Jurkat, Clone E6-1 (cell line): ENCODE results near the gene FHOD3.

ENCODE experiments used
- DNase-seq: peaks from one replicate; pipeline ENCODE4 v3.0.0-alpha.2; 2011; ENCODE audit warnings: low read depth, low spot score
- H3K4me3 ChIP-seq: 2 replicates; pipeline ENCODE4 v1.5.1; 2011; ENCODE audit warnings: mild to moderate bottlenecking, low read length, control low read depth, moderate library complexity

FHOD3 gene

DNA sequence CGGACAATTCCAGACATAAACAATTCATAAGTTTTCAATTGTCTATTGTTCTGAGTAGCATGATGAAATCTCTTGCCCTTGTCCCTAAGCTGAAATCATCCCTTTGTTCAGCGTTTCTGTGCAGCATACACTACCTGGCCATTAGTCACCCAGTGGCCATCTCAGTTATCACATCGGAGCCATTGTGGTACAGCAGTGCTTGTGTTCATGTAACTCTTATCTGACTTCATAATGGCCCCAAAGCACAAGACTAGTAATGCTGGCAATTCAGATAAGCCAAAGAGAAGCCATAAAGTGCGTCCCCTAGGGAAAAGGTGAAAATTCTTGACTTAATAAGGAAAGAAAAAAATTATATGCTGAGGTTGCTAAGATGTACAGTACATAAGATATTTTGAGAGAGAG lies 127.2 kb downstream of the FHOD3 start:
- no peak overlapping the region for H3K4me3 ChIP-seq
- no peak for DNase-seq

GRCh38 chr18:36427369-36427768 lies 129.9 kb downstream of the FHOD3 start:
- DNase-seq, result no peak
- H3K4me3 ChIP-seq, result no peak overlapping the region

- H3K4me3 ChIP-seq, result no peak overlapping the region
- DNase-seq, result no peak
Observed at GRCh38 chr18:36427831-36428230, 130.3 kb downstream of the FHOD3 start.

GRCh38 chr18:36428431-36429029 lies 131.0 kb downstream of the FHOD3 start:
- no peak for DNase-seq
- H3K4me3 ChIP-seq, result no peak overlapping the region

GRCh38 chr18:36432880-36433555 lies 135.5 kb downstream of the FHOD3 start:
- DNase-seq, result no peak
- no peak overlapping the region for H3K4me3 ChIP-seq

GRCh38 chr18:36436387-36436786 lies 138.9 kb downstream of the FHOD3 start:
- no peak overlapping the region for H3K4me3 ChIP-seq
- DNase-seq, result no peak

DNA sequence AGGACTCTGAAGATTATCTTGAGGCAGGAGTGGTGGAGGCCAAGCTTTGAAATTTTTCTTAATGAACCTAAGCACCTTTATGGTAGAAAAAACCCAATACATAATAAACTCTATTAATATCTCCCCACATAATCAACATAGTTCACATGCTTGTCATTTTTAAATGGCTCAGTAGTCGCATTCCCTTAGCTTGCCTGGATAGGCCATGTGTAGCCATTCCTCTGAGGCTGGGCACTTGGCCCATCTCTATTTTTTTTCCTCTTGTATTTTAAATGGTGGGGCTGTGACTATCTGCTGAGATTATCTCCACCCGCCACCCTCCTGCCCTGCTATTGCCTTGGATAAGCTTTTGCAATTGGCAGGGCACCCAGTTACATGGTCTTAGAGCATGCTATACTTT lies 143.1 kb downstream of the FHOD3 start:
- H3K4me3 ChIP-seq, result no peak overlapping the region
- no peak for DNase-seq

- no peak overlapping the region for H3K4me3 ChIP-seq
- DNase-seq, result no peak
Observed at GRCh38 chr18:36441426-36442240, 144.1 kb downstream of the FHOD3 start.

- no peak for DNase-seq
- H3K4me3 ChIP-seq, result no peak overlapping the region
Observed at GRCh38 chr18:36442717-36443116, 145.2 kb downstream of the FHOD3 start.

DNA sequence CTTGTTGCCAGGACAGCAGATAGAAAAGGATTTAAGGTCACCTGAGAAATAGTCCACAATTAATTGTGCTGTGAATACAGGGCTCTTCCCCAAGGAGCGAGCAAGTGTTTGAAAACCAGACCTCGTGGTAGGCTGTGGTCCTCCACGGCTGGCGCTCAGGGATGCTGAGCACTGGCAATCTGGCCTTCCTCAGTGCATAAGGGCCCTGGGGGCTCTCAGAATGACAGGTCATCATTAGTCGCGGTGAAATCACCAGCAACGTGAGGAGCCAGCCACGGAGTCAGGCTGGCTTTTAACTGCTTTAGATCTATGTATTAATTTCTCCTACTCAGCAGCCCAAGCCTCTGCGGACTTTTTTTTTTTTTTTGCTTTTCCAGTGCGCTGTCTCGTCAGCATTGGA lies 148.5 kb downstream of the FHOD3 start:
- no peak for DNase-seq
- no peak overlapping the region for H3K4me3 ChIP-seq

- DNase-seq, result no peak
- no peak overlapping the region for H3K4me3 ChIP-seq
Observed at GRCh38 chr18:36448384-36449290, 151.1 kb downstream of the FHOD3 start.

DNA sequence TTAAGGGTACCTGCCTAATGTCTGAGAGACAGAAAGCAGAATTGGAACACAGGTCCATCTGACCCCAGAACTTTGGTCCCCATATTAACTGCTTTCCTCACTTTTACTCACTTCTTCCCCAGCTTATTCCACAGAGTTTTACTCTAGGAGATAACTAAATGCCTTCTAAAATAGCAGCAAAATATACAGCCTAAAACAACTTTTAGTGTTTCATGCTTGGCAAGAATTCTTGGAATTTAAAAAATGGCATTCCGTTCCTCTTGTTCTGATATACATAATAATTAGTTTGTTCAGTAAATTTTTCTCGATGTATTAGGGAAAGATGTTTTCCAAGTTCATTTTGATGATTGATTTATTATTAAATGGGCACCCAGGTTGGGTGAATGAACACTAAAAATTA lies 151.9 kb downstream of the FHOD3 start:
- no peak overlapping the region for H3K4me3 ChIP-seq
- no peak for DNase-seq

GRCh38 chr18:36450264-36450663 lies 152.8 kb downstream of the FHOD3 start:
- DNase-seq, result no peak
- H3K4me3 ChIP-seq, result no peak overlapping the region

DNA sequence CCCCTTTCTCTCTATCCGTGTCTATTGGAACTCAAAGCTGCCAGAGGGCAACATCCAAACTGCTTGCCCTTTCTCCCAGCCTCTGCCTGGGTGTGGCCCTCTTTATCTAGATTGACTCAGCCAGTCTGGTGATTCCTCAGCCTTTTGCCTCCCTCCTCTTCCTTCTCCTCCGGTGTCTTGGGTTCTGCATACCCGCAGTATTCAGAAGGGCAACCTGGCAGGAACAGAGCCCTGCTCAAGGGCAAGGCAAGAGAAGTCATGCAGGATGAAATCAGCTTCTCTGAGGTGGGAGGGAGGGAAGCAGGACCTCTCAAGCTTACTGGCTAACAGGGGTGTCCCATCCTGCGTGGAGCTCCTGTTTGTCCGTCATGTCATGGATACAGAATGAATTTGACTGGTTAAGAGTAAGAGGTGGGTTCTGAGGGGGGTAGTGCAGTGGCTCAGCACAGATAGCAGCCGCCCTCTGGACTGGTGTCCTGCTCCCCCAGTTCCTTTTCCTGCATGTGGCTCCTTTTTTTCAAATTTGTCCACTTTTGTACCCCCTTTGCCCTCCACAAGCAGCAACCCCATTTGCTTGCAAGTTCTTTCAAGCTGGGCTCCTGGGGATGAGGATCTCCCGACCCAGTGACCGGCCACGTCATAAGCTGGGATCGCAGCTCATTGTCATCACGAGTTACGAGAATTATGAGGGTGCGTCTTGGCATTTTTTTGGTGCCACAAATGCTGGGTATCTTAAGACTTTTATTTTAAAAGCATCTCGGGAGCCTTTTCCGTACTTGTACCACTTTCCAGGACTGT lies 154.1 kb downstream of the FHOD3 start:
- H3K4me3 ChIP-seq, result no peak overlapping the region
- DNase-seq, result no peak

DNA sequence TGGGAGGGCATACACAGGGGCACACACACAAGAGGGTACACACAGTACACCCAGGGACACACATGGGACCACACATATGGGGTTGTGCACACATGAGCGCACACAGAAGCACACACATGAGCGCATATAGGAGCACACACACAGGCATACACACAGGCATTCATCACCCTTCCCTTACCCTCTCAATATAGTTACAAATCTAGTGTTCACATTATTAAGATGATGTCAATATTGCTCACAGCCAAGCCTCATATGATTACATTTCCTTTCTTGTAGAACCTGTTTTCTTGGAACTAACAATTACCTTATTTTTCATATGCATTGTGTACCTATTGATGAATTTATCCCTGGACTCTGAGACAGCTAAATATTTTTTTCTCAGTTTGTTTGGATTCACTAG lies 156.7 kb downstream of the FHOD3 start:
- H3K4me3 ChIP-seq, result no peak overlapping the region

DNA sequence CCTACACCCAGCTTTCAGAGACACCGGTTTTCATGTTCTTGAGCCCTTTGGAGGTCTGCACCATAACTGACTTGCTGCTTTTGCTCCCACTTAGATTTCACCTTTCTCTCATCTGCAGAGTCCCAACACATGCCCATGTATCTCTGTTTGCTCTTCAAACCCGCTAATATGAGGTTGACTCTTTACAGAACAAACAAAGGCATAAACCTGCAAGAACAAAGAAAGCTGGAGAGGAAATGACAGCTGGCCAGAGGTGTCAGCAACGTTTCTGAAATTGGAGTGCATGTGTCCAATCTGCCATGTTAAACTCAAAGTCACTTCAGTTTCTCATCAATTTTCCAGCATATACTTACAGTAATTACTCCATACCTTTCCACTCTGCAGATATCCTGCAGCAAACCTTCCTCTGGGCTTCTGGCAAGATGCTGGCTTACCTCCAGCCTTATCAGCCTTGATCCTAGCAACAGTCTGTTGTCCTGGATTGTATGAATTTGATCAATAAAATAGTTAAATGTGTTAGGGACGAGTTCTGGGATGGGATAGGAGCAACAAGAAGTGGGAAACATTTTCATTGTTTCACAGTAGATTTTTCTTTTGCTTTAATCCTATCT lies 157.4 kb downstream of the FHOD3 start:
- DNase-seq, result no peak
- H3K4me3 ChIP-seq, result no peak overlapping the region

More for the DNA sequence above, 156.7 kb downstream of the FHOD3 start:
- no peak for DNase-seq

GRCh38 chr18:36455931-36456330 lies 158.4 kb downstream of the FHOD3 start:
- no peak overlapping the region for H3K4me3 ChIP-seq
- DNase-seq, result no peak

DNA sequence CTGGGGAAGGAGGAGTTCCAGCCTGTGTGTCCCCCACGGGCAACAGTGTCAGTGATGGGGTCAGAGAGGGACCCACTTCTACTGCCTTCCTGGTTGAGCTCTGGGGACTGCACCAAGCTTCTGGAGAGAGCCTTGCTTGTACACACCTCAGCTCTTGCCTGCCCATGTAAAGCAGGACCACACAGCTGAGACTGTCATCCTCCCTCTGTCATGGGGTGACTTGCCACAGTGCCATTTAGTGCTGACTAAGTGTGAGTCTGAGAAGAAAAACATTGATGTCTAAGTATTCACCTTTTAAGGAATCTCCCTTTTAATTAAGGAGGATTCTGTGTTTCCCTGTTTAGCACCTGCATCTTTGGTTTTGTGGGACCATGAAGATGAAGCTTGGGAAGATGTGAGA lies 159.1 kb downstream of the FHOD3 start:
- H3K4me3 ChIP-seq, result no peak overlapping the region
- DNase-seq, result no peak
